ENCODE measurements around the gene CDH2.

The CDH2 gene

GRCh38 chr18:28159055-28159454 lies 17.9 kb downstream of the CDH2 start:
- TF ChIP-seq CTCF (IDR thresholded peaks at IDR 0.05; ENCODE audit: borderline replicate concordance, control extremely low read depth, extremely low read depth, insufficient read depth, missing control alignments): no peak
- in situ Hi-C loops (cut with MboI; ENCODE audit: low sequenced_read_pairs, unreplicated experiment): no loop called here
- DNase-seq (ENCODE audit: low spot score): no peak

DNA sequence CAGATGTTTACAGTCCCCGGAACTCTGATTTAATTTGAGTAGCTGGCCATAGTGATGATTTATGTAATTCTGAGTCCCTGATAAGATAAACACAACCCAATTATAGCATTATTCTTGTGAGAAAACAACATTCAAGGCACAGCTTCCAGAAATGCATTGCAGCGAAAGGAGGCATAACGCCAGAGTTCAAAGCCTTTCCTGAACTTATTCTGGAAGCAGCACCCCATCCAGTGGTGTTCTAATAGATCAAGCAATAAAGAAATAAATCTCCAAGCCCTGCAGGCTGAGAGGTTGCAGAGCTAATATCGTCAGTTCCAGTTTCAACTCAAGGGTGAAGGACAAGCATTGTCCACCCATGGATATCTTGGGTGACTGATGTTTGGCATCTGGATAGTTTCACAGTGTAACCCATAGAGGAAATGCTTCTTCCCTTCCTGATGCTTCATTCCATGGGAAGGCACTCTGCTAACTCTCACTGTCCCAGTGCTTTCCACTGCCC lies 18.8 kb downstream of the CDH2 start:
- TF ChIP-seq CTCF (IDR thresholded peaks at IDR 0.05; ENCODE audit: borderline replicate concordance, control extremely low read depth, extremely low read depth, insufficient read depth, missing control alignments): no peak
- in situ Hi-C loops (cut with MboI; ENCODE audit: low sequenced_read_pairs, unreplicated experiment): no loop called here
- no peak for DNase-seq (ENCODE audit: low spot score)

DNA sequence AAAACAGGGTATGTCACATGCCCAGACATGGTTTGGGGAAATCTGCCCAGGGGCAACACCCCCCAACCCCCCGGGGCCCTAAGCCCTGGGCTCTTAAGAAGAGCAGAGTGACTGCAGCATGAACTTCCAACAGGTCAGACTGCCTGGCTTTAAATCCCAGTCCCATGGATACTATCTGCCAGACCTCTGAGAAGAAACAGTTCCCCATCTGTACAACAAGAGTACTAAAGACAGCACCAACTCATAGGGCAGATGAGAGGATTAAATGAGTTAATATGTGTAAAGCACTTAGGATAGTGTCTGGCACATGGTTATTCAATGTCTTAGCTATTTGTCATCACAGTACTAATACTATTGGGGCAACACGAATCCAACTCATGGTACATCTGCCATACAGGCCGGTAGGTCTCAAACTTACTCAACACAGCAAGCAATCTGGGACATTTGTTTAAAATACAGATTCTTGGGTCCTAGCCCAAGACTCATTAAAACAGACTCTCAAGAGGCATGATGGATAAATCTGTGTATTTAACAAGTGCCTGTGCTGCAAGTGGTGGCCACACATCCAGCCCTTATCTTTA lies 23.4 kb downstream of the CDH2 start:
- TF ChIP-seq CTCF (IDR thresholded peaks at IDR 0.05; ENCODE audit: borderline replicate concordance, control extremely low read depth, extremely low read depth, insufficient read depth, missing control alignments): no peak
- DNase-seq (ENCODE audit: low spot score): no peak
- in situ Hi-C loops (cut with MboI; ENCODE audit: low sequenced_read_pairs, unreplicated experiment): no loop called here

DNA sequence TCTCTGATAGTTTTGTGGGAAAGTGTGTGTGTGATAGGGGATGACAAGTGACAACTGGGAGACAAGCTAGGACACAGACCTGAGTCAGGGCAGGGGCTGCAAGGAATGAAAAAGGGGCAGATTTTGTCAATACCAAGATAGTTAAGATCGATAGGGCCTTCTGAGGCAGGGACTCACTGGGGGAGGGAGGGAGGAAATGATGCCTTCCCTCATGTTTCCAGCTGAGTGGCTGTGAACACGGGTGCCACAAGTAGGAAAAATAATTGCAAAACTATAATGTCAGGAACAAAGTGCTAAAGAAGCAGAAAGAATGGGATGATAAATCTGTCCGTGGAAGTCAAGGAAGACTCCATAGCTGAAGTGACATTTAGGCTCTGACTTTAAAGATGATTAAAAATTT lies 24.2 kb downstream of the CDH2 start:
- DNase-seq (ENCODE audit: low spot score): no peak
- TF ChIP-seq CTCF (IDR thresholded peaks at IDR 0.05; ENCODE audit: borderline replicate concordance, control extremely low read depth, extremely low read depth, insufficient read depth, missing control alignments): no peak
- in situ Hi-C loops (cut with MboI; ENCODE audit: low sequenced_read_pairs, unreplicated experiment): no loop called here

GRCh38 chr18:28152354-28152753 lies 24.6 kb downstream of the CDH2 start:
- in situ Hi-C loops (cut with MboI; ENCODE audit: low sequenced_read_pairs, unreplicated experiment): no loop called here
- DNase-seq (ENCODE audit: low spot score): no peak
- TF ChIP-seq CTCF (IDR thresholded peaks at IDR 0.05; ENCODE audit: borderline replicate concordance, control extremely low read depth, extremely low read depth, insufficient read depth, missing control alignments): no peak

DNA sequence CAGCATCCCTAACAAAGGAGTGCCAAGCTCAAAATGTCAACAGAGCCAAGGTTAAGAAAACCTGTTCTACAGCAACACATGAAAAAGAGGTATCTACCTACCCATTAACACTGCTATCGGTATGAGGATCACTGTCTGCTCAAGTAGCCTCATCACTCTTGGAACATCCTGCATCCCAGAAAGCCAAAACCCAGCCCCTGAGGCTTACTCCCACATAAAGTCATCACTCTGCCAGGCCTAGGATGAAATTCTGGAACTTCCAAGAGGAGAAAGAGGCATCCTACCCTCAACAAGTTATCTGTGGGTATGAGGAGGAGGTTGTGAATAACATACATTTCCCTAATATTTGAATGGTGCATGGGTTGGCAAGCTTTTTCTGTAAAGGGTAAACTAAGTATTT lies 25.5 kb downstream of the CDH2 start:
- no peak for TF ChIP-seq CTCF (IDR thresholded peaks at IDR 0.05; ENCODE audit: borderline replicate concordance, control extremely low read depth, extremely low read depth, insufficient read depth, missing control alignments)
- DNase-seq (ENCODE audit: low spot score): no peak

More for the DNA sequence above, 25.5 kb downstream of the CDH2 start:
- in situ Hi-C loops (cut with MboI; ENCODE audit: low sequenced_read_pairs, unreplicated experiment): no loop called here

All from GM13976 (cell line).